Measurements from ENCODE around the gene POLRMT.

The POLRMT gene

DNA sequence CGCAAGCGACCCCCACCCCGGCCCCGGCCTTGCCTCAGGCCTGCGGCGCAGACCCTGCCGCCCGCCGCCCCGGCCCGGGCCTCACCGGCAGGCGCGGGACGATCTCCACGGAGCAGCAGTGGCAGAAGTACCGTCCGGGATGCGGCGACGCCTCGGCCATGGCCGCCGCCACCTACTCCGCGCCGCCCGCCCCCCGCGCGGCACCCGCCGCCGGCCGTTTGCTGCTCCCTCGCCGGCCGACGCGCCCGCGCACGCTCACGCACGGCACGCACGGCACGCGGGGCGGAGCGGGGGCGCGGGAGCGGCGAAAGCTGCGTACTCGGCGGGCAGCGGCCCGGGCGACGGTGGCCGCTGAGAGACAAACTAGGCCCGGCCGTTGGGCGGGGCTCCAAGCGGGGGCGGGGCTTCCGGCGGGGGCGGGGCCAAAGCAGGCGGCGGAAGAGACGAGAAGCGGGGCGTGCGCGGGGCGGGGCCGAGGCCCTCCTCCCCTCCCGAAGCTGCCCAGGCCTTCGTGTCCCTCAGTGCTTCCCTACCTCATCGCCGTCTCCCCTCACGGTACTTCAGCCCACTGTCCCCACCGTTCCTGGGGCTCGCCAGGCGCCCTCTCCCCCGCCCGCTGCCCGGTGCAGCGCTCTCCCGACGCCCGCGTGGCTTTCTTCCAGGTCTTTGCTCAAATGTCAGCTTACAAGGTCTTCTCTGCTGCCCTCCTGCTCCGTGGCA lies 29.8 kb upstream of the POLRMT start, which contains the start of gene RNF126 (continued):
- TF ChIP-seq, protein P1, sequence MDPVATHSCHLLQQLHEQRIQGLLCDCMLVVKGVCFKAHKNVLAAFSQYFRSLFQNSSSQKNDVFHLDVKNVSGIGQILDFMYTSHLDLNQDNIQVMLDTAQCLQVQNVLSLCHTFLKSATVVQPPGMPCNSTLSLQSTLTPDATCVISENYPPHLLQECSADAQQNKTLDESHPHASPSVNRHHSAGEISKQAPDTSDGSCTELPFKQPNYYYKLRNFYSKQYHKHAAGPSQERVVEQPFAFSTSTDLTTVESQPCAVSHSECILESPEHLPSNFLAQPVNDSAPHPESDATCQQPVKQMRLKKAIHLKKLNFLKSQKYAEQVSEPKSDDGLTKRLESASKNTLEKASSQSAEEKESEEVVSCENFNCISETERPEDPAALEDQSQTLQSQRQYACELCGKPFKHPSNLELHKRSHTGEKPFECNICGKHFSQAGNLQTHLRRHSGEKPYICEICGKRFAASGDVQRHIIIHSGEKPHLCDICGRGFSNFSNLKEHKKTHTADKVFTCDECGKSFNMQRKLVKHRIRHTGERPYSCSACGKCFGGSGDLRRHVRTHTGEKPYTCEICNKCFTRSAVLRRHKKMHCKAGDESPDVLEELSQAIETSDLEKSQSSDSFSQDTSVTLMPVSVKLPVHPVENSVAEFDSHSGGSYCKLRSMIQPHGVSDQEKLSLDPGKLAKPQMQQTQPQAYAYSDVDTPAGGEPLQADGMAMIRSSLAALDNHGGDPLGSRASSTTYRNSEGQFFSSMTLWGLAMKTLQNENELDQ (tag by site-specific recombination; IDR thresholded peaks at IDR 0.05; ENCODE audit: low read depth), result no peak
- peak; percentile 28; the same call in 1 of the 2 replicates for TF ChIP-seq ZEB2 (tag by site-specific recombination; IDR thresholded peaks at IDR 0.05)

DNA sequence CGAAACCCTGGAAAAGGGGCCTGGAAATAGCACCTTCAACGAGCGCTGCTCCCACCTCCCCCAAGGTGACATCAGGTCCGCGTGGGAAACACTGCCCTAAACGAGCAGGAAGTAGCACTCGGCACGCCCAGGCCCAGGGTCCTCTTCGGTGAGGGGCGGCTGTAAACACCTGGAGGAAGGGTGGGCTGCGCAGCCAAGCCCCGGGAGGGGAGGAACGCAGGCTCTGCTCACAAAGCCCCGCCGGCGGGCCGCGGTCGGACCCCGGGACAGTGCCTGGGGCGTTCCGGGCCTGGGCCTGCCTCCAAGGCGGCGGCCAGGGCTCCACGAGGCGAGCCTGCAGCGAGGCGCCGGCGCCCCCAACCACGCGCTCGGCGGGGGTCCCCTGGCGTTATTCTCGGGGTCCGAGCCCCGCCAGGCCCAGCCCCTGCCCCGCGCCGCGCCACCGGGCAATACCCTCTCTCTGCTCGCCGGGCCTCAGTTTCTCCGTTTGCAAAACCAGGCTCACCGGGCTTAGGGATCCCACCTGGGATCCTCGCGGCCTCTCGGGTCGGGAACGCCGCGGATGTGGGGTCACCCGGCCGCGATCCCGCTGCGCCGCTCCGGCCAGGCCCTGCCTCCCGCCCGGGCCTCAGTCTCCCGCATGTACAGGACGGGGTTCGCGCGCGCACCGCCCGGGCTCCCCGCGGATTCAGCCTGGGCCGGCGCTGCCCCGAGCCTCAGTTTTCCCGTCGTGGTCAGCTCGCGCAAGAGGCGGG lies 29.0 kb upstream of the POLRMT start:
- peaks cover 0 to 33% of the 10 kb centered on the region in 2 experiments; a peak in 1 of 3 replicates for H3K36me3 ChIP-seq (ENCODE audit: control insufficient read depth in 2 of 2, insufficient read depth in 1 of 2, low read length in 2 of 2)
- peak overlapping the region; percentile 94 for H3K27ac ChIP-seq (ENCODE audit: extremely low read depth, low read depth, low read length)
- no peaks in the 10 kb centered on the region for H3K9me3 ChIP-seq (ENCODE audit: control insufficient read depth, insufficient read depth, low read depth, low read length)
- peaks cover 9% of the 10 kb centered on the region for H3K4me1 ChIP-seq (ENCODE audit: control insufficient read depth, insufficient read depth, low read length)
- CTCF ChIA-PET, result interaction anchor here (0.7 to 1.3 kb wide), 2 partner anchors 75 to 78 kb away, joined by 3 to 5 read pairs; no protein-coding TSS in a partner anchor
- H3K4me3 ChIP-seq (ENCODE audit: low read depth, low read length), result peak overlapping the region; percentile 86
- POLR2A ChIA-PET, result interaction anchor here (0.5 to 1.5 kb wide), 8 partner anchors 13 to 1806 kb away, joined by 3 to 8 read pairs (median 4); partner anchors contain the start of gene WDR18
- TF ChIP-seq ZNF157 (tag by site-specific recombination; IDR thresholded peaks at IDR 0.05), result no peak
- TF ChIP-seq, protein P2, sequence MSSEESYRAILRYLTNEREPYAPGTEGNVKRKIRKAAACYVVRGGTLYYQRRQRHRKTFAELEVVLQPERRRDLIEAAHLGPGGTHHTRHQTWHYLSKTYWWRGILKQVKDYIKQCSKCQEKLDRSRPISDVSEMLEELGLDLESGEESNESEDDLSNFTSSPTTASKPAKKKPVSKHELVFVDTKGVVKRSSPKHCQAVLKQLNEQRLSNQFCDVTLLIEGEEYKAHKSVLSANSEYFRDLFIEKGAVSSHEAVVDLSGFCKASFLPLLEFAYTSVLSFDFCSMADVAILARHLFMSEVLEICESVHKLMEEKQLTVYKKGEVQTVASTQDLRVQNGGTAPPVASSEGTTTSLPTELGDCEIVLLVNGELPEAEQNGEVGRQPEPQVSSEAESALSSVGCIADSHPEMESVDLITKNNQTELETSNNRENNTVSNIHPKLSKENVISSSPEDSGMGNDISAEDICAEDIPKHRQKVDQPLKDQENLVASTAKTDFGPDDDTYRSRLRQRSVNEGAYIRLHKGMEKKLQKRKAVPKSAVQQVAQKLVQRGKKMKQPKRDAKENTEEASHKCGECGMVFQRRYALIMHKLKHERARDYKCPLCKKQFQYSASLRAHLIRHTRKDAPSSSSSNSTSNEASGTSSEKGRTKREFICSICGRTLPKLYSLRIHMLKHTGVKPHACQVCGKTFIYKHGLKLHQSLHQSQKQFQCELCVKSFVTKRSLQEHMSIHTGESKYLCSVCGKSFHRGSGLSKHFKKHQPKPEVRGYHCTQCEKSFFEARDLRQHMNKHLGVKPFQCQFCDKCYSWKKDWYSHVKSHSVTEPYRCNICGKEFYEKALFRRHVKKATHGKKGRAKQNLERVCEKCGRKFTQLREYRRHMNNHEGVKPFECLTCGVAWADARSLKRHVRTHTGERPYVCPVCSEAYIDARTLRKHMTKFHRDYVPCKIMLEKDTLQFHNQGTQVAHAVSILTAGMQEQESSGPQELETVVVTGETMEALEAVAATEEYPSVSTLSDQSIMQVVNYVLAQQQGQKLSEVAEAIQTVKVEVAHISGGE (tag by site-specific recombination; conservative IDR thresholded peaks at IDR 0.05; ENCODE audit: low read depth), result peak; percentile 22; the same call in 1 of the 2 replicates
- peak; percentile 60; the same call in 1 of the 2 replicates for TF ChIP-seq SP3 (tag by site-specific recombination; IDR thresholded peaks at IDR 0.05)
- TF ChIP-seq, protein P3, sequence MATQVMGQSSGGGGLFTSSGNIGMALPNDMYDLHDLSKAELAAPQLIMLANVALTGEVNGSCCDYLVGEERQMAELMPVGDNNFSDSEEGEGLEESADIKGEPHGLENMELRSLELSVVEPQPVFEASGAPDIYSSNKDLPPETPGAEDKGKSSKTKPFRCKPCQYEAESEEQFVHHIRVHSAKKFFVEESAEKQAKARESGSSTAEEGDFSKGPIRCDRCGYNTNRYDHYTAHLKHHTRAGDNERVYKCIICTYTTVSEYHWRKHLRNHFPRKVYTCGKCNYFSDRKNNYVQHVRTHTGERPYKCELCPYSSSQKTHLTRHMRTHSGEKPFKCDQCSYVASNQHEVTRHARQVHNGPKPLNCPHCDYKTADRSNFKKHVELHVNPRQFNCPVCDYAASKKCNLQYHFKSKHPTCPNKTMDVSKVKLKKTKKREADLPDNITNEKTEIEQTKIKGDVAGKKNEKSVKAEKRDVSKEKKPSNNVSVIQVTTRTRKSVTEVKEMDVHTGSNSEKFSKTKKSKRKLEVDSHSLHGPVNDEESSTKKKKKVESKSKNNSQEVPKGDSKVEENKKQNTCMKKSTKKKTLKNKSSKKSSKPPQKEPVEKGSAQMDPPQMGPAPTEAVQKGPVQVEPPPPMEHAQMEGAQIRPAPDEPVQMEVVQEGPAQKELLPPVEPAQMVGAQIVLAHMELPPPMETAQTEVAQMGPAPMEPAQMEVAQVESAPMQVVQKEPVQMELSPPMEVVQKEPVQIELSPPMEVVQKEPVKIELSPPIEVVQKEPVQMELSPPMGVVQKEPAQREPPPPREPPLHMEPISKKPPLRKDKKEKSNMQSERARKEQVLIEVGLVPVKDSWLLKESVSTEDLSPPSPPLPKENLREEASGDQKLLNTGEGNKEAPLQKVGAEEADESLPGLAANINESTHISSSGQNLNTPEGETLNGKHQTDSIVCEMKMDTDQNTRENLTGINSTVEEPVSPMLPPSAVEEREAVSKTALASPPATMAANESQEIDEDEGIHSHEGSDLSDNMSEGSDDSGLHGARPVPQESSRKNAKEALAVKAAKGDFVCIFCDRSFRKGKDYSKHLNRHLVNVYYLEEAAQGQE (tag by site-specific recombination; IDR thresholded peaks at IDR 0.05), result no peak
- TF ChIP-seq MYNN (tag by site-specific recombination; IDR thresholded peaks at IDR 0.05; ENCODE audit: borderline replicate concordance), result no peak
- no peak for TF ChIP-seq ZNF16 (tag by site-specific recombination; IDR thresholded peaks at IDR 0.05; ENCODE audit: low read depth)
- TF ChIP-seq ZNF777 (tag by site-specific recombination; IDR thresholded peaks at IDR 0.05; ENCODE audit: borderline replicate concordance), result no peak
- TF ChIP-seq ZNF335 (tag by site-specific recombination; conservative IDR thresholded peaks at IDR 0.05), result peak; percentile 55
- TF ChIP-seq KLF9 (tag by site-specific recombination; IDR thresholded peaks at IDR 0.05; ENCODE audit: low read depth), result peak; percentile 63; the same call in 1 of the 2 replicates
- TF ChIP-seq REPIN1 (tag by site-specific recombination; IDR thresholded peaks at IDR 0.05; ENCODE audit: low read depth), result no peak
- TF ChIP-seq ZBTB48 (tag by site-specific recombination; IDR thresholded peaks at IDR 0.05), result no peak
- TF ChIP-seq, protein P4, sequence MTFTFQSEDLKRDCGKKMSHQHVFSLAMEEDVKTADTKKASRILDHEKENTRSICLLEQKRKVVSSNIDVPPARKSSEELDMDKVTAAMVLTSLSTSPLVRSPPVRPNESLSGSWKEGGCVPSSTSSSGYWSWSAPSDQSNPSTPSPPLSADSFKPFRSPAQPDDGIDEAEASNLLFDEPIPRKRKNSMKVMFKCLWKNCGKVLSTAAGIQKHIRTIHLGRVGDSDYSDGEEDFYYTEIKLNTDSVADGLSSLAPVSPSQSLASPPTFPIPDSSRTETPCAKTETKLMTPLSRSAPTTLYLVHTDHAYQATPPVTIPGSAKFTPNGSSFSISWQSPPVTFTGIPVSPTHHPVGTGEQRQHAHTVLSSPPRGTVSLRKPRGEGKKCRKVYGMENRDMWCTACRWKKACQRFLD (tag by site-specific recombination; IDR thresholded peaks at IDR 0.05), result no peak
- TF ChIP-seq, protein P5, sequence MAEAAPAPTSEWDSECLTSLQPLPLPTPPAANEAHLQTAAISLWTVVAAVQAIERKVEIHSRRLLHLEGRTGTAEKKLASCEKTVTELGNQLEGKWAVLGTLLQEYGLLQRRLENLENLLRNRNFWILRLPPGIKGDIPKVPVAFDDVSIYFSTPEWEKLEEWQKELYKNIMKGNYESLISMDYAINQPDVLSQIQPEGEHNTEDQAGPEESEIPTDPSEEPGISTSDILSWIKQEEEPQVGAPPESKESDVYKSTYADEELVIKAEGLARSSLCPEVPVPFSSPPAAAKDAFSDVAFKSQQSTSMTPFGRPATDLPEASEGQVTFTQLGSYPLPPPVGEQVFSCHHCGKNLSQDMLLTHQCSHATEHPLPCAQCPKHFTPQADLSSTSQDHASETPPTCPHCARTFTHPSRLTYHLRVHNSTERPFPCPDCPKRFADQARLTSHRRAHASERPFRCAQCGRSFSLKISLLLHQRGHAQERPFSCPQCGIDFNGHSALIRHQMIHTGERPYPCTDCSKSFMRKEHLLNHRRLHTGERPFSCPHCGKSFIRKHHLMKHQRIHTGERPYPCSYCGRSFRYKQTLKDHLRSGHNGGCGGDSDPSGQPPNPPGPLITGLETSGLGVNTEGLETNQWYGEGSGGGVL (tag by site-specific recombination; IDR thresholded peaks at IDR 0.05), result no peak
- TF ChIP-seq ZNF521 (tag by site-specific recombination; IDR thresholded peaks at IDR 0.05), result no peak
- peak; percentile 89 for TF ChIP-seq SP2 (tag by site-specific recombination; IDR thresholded peaks at IDR 0.05)
- TF ChIP-seq ZNF560 (tag by site-specific recombination; IDR thresholded peaks at IDR 0.05; ENCODE audit: borderline replicate concordance), result no peak
- TF ChIP-seq ZFHX2 (tag by site-specific recombination; conservative IDR thresholded peaks at IDR 0.05), result peak; percentile 55
- no peak for TF ChIP-seq ZBTB21 (tag by site-specific recombination; IDR thresholded peaks at IDR 0.05)
- peak; percentile 10; the same call in 1 of the 2 replicates for TF ChIP-seq ZBTB20 (tag by site-specific recombination; IDR thresholded peaks at IDR 0.05)
